ENCODE data around the gene CH25H.

DNA sequence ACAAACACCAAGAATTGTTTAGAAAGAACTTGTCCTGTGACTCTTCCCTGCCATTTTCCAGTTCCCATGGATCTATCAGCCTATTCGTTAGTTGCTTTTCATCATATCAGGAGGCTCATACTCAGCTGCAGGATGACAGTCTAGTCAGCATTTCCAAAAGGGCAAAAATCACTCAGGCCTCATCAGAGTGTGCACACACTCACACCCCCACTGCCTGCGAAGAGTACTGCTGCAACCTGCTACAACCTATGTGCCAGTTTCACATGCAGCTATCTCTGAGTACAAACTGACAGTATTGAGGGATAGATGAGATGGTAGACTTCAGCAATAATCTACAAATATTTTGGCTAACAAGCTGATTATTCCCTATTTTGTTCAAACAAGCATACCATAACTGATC is 24.2 kb downstream of the CH25H start:
- TF ChIP-seq EP300 (IDR thresholded peaks at IDR 0.05; ENCODE audit: low read depth) (no peak), POLR2A (IDR thresholded peaks at IDR 0.05) (no peak)
- TF ChIP-seq, protein P1, sequence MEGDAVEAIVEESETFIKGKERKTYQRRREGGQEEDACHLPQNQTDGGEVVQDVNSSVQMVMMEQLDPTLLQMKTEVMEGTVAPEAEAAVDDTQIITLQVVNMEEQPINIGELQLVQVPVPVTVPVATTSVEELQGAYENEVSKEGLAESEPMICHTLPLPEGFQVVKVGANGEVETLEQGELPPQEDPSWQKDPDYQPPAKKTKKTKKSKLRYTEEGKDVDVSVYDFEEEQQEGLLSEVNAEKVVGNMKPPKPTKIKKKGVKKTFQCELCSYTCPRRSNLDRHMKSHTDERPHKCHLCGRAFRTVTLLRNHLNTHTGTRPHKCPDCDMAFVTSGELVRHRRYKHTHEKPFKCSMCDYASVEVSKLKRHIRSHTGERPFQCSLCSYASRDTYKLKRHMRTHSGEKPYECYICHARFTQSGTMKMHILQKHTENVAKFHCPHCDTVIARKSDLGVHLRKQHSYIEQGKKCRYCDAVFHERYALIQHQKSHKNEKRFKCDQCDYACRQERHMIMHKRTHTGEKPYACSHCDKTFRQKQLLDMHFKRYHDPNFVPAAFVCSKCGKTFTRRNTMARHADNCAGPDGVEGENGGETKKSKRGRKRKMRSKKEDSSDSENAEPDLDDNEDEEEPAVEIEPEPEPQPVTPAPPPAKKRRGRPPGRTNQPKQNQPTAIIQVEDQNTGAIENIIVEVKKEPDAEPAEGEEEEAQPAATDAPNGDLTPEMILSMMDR (IDR thresholded peaks at IDR 0.05): no peak
